ENCODE results near the gene PDHX. TPM values are rescaled to one million over a fixed set of nuclear protein-coding genes. Genes with fewer than 3 reads are reported as not detected.

PDHX gene
- total RNA-seq, 6 experiments from 2014 or later: 37.4 to 47.0 (median 42.2) TPM

DNA sequence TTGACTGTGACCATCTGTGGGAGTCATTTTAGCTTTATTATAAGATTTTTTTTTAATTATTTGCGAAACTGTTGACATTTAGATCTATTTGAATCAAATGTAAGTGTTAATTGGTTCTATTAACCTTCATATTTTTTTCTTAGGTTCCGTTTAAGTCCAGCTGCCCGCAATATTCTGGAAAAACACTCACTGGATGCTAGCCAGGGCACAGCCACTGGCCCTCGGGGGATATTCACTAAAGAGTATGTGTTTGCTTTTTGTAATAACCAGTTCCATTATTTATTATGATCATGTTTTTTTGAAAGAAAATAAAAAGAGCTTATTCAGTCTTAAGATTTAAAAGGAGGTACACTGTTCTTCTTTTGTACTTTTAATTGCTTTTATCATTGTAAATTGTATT lies 43.9 kb downstream of the PDHX start:
- Mint-ChIP-seq H3K9me3 (no peaks in the 10 kb centered on the region), H3K27me3 (ENCODE audit: insufficient read depth) (no peaks in the 10 kb centered on the region), H3K4me3 (no peak overlapping the region), H3K36me3 (ENCODE audit: low read depth) (peaks cover 24% of the 10 kb centered on the region), H3K27ac (no peak overlapping the region), H3K4me1 (ENCODE audit: low read depth) (peaks cover 18% of the 10 kb centered on the region)
- TF ChIP-seq CTCF (IDR thresholded peaks at IDR 0.05): no peak
- no peak for DNase-seq

GRCh38 chr11:34962034-34962433 lies 45.6 kb downstream of the PDHX start:
- Mint-ChIP-seq H3K27me3 (ENCODE audit: insufficient read depth) (peaks cover 2% of the 10 kb centered on the region; the same call in 1 of the 2 replicates), H3K9me3 (no peaks in the 10 kb centered on the region), H3K4me3 (no peak overlapping the region), H3K27ac (no peak overlapping the region), H3K36me3 (ENCODE audit: low read depth) (peaks cover 31% of the 10 kb centered on the region), H3K4me1 (ENCODE audit: low read depth) (peaks cover 18% of the 10 kb centered on the region)
- no peak for DNase-seq
- no peak for TF ChIP-seq CTCF (IDR thresholded peaks at IDR 0.05)

- H3K36me3 Mint-ChIP-seq (ENCODE audit: low read depth): peaks cover 40% of the 10 kb centered on the region
- H3K27me3 Mint-ChIP-seq (ENCODE audit: insufficient read depth): peaks cover 2% of the 10 kb centered on the region
- H3K9me3 Mint-ChIP-seq: no peaks in the 10 kb centered on the region
- TF ChIP-seq CTCF (IDR thresholded peaks at IDR 0.05): no peak
- H3K27ac Mint-ChIP-seq: no peak overlapping the region
- no peak for DNase-seq
- H3K4me1 Mint-ChIP-seq (ENCODE audit: low read depth): peaks cover 18% of the 10 kb centered on the region
- no peak overlapping the region for H3K4me3 Mint-ChIP-seq
Measured at GRCh38 chr11:34963351-34963750, 46.9 kb downstream of the PDHX start.

GRCh38 chr11:34964610-34965331 lies 48.4 kb downstream of the PDHX start:
- no peak for TF ChIP-seq CTCF (IDR thresholded peaks at IDR 0.05)
- Mint-ChIP-seq H3K4me3 (no peak overlapping the region), H3K9me3 (no peaks in the 10 kb centered on the region), H3K27me3 (ENCODE audit: insufficient read depth) (peaks cover 5% of the 10 kb centered on the region), H3K36me3 (ENCODE audit: low read depth) (peaks cover 34% of the 10 kb centered on the region), H3K27ac (no peak overlapping the region), H3K4me1 (ENCODE audit: low read depth) (peaks cover 12% of the 10 kb centered on the region)
- DNase-seq: no peak

GRCh38 chr11:34968862-34969261 lies 52.4 kb downstream of the PDHX start:
- peaks cover 5% of the 10 kb centered on the region for H3K27me3 Mint-ChIP-seq (ENCODE audit: insufficient read depth)
- H3K9me3 Mint-ChIP-seq: no peaks in the 10 kb centered on the region
- TF ChIP-seq CTCF (IDR thresholded peaks at IDR 0.05): no peak
- no peak overlapping the region for H3K4me3 Mint-ChIP-seq
- H3K4me1 Mint-ChIP-seq (ENCODE audit: low read depth): peaks cover 40% of the 10 kb centered on the region
- no peak for DNase-seq
- no peak overlapping the region for H3K27ac Mint-ChIP-seq
- peaks cover 53% of the 10 kb centered on the region for H3K36me3 Mint-ChIP-seq (ENCODE audit: low read depth)
